Upper lobe of left lung (tissue), 6 donors: ENCODE data around the gene RNASEH2C. TPM values are rescaled to one million over a fixed set of nuclear protein-coding genes. Genes with fewer than 3 reads are reported as not detected.
A peak's percentile ranks its signal among the peaks of the same experiment; 100 is the strongest.
"Not testable (repeated sequence)": the region's sequence is repeated elsewhere in the genome, so short reads cannot be mapped to it uniquely, and the experiment has no call there.

ENCODE experiments used
- ATAC-seq, 2 donors: fragments of 200-7000 bp; cut with Tn5 transposase; one replicate each; pipeline ENCODE4 v1.9.1; 2022; ENCODE audit warnings: mild to moderate bottlenecking in 2 of 2, moderate library complexity in 2 of 2; ENCODE audit not compliant: low FRiP score in 2 of 2
- DNase-seq, 2 donors: peaks; one replicate each; pipeline ENCODE4 v3.0.0-alpha.2; 2019 to 2020
- H3K27ac ChIP-seq, 4 donors: fragments of 200-600 bp; sonication (generic); one replicate each; pipeline ENCODE4 v1.5.1; 2016 to 2019
- H3K27me3 ChIP-seq, 4 donors: fragments of 200-600 bp; sonication (generic); one replicate each; pipeline ENCODE4 v1.5.1; 2017 to 2019
- H3K36me3 ChIP-seq, 4 donors: fragments of 200-600 bp; sonication (generic); one replicate each; pipeline ENCODE4 v1.5.1; 2016 to 2019
- H3K4me1 ChIP-seq, 4 donors: fragments of 200-600 bp; sonication (generic); one replicate each; pipeline ENCODE4 v1.5.1; 2018 to 2019
- H3K4me3 ChIP-seq, 4 donors: fragments of 200-600 bp; sonication (generic); one replicate each; pipeline ENCODE4 v1.5.1; 2017 to 2019; ENCODE audit warnings: mild to moderate bottlenecking in 2 of 4, moderate library complexity in 1 of 4
- H3K9me3 ChIP-seq, 4 donors: fragments of 200-600 bp; sonication (generic); one replicate each; pipeline ENCODE4 v1.5.1; 2018 to 2019
- EP300 ChIP-seq, 4 donors: sonication (generic); formaldehyde crosslinking; IDR thresholded peaks; one replicate each; pipeline ENCODE4 v1.5.1; 2017; ENCODE audit warnings: antibody characterized with exemption in 4 of 4, control low read depth in 2 of 4
- POLR2A ChIP-seq, 4 donors: fragments of 450-650 bp; IDR thresholded peaks; one replicate each; pipeline ENCODE4 v1.5.1; 2016 to 2017; ENCODE audit warnings: antibody characterized with exemption in 4 of 4, mild to moderate bottlenecking in 2 of 4
- POLR2AphosphoS5 ChIP-seq, 2 donors: sonication (generic); formaldehyde crosslinking; IDR thresholded peaks; one replicate each; pipeline ENCODE4 v1.5.1; 2017; ENCODE audit warnings: antibody characterized with exemption in 2 of 2
- WGBS, 2 donors: methylation state at CpG; one replicate each; pipeline ENCODE4 v1.1.5; 2017 to 2018; 5-methylcytosine and 5-hydroxymethylcytosine counted together
- total RNA-seq, 6 donors: library from RNA; depleted of rRNA in 4 of 6; stranded (reverse); fragments of >200 nt in 4 of 6; gene quantifications; one replicate each; pipeline versions ENCODE4 v1.1.0 to v1.2.1, GENCODE V29; 2016 to 2021
- TF ChIP-seq, protein P1 (sequence below), 6 experiments: fragments of 450-650 bp in 4 of 6; fragments of 200-600 bp in 2 of 6; sonication (generic) in 2 of 6; IDR thresholded peaks; one replicate each; pipeline ENCODE4 v1.5.1; 2016 to 2019; ENCODE audit warnings: antibody characterized with exemption in 6 of 6
- donor health status: DM: no; HTN: no; CAD: no; lungs with moderate emphysema.
- donor health status: DM: no; HTN: yes; CAD: no; lungs with severe emphysema.

Gene RNASEH2C
- total RNA-seq, 6 donors from 2014 or later = 35.0 to 81.7 (median 49.1) TPM

DNA sequence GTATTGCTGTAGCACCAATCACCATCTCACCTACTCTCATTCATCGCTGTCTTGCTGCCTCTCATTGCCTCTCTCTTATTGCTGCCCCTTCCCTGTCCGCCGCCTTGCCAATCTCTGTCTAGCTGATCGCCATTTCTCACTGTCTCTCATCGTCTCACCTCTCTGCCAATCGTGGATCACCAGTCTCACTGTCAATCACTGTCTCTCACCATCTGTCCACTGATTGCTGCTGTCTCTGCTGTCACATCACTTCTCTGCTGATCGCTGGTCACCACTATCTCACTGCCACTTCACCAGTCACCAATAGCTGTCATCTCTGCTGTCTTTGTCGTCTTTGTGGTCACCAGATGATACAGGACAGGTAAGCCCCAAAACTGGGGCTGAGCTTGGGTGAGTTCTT is 20.6 kb upstream of the RNASEH2C start:
- Histone ChIP-seq H3K4me1 (no peaks in the 10 kb centered on the region), H3K4me3 (no peak overlapping the region), H3K27me3 (no peaks in the 10 kb centered on the region), H3K36me3 (no peaks in the 10 kb centered on the region), H3K27ac (no peak overlapping the region), H3K9me3 (no peaks in the 10 kb centered on the region)
- TF ChIP-seq, protein P1, sequence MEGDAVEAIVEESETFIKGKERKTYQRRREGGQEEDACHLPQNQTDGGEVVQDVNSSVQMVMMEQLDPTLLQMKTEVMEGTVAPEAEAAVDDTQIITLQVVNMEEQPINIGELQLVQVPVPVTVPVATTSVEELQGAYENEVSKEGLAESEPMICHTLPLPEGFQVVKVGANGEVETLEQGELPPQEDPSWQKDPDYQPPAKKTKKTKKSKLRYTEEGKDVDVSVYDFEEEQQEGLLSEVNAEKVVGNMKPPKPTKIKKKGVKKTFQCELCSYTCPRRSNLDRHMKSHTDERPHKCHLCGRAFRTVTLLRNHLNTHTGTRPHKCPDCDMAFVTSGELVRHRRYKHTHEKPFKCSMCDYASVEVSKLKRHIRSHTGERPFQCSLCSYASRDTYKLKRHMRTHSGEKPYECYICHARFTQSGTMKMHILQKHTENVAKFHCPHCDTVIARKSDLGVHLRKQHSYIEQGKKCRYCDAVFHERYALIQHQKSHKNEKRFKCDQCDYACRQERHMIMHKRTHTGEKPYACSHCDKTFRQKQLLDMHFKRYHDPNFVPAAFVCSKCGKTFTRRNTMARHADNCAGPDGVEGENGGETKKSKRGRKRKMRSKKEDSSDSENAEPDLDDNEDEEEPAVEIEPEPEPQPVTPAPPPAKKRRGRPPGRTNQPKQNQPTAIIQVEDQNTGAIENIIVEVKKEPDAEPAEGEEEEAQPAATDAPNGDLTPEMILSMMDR (IDR thresholded peaks at IDR 0.05) = no peak
- TF ChIP-seq POLR2AphosphoS5 (IDR thresholded peaks at IDR 0.05) = no peak
- TF ChIP-seq POLR2A (IDR thresholded peaks at IDR 0.05) = no peak
- no peak for TF ChIP-seq EP300 (IDR thresholded peaks at IDR 0.05)
- DNase-seq (no peak), ATAC-seq (no peak)
- 74 to 89% methylated on average over 8 of the region's 8 CpGs for WGBS, 2 donors

DNA sequence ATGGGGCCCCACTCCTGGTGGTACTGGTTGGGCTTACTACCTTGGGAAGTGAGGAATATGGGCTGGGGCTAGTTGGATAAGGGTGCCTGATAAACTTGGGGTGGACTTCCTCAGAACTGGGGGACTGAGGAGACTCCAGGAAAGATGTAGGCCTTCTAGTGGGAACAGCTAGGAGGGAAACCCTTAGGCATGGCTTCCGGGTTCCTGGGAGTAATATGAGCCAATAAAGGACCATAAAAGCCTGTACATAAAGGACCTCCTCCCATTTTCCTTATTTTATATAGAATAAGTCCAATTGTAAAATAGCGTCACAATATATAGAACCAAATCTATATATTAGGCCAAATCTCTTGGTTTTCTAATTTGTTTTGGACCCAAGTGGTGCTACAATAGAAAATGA is 18.4 kb upstream of the RNASEH2C start:
- H3K36me3 ChIP-seq = no peaks in the 10 kb centered on the region
- no peak overlapping the region for H3K4me3 ChIP-seq
- no peak for ATAC-seq
- H3K27me3 ChIP-seq = no peaks in the 10 kb centered on the region
- H3K4me1 ChIP-seq = no peaks in the 10 kb centered on the region
- TF ChIP-seq POLR2AphosphoS5 (IDR thresholded peaks at IDR 0.05) (no peak), POLR2A (IDR thresholded peaks at IDR 0.05) (no peak)
- DNase-seq = no peak
- no peak overlapping the region for H3K27ac ChIP-seq
- H3K9me3 ChIP-seq = no peaks in the 10 kb centered on the region
- WGBS, 2 donors = 84 to 92% methylated on average over 2 of the region's 2 CpGs

DNA sequence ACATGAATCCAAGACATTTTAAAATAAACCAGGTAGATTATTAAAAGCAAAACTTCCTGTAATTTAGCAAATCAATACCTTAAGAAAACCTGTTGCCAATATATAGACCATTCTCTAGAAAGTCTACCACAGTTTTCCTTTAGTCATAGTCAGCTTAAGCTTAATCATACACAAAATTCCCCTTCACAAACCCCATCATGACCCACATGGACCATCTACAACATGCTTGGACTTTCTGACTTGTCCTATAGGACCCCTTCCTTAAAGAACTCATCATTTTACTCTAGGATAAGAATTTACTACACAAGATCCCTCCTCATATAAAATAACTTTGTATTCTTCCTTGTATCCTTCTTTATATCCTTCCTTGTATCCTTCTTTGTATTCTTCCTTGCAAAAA is 16.2 kb upstream of the RNASEH2C start:
- no peak for ATAC-seq
- Histone ChIP-seq H3K4me1 (no peaks in the 10 kb centered on the region), H3K36me3 (no peaks in the 10 kb centered on the region), H3K27me3 (no peaks in the 10 kb centered on the region), H3K27ac (no peak overlapping the region), H3K9me3 (no peaks in the 10 kb centered on the region), H3K4me3 (no peak overlapping the region)
- DNase-seq = no peak
- no peak for TF ChIP-seq EP300 (IDR thresholded peaks at IDR 0.05)
- TF ChIP-seq, protein P1 (IDR thresholded peaks at IDR 0.05) = no peak

DNA sequence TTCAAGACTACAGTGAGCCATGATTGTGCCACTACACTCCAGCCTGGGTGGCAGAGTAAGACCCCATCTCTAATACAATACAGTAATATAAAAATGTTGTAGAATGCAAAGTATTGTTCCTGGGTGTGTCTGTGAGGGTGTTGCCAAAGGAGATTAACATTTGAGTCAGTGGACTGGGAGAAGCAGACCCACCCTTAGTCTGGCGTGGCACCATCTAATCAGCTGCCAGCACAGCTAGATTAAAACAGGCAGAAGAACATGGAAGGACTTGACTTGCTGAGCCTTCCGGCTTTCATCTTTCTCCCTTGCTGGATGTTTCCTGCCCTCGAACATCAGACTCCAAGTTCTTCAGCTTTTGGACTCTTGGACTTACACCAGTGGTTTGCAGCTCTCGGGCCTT is 14.5 kb upstream of the RNASEH2C start:
- DNase-seq, ATAC-seq: not testable (repeated sequence)

DNA sequence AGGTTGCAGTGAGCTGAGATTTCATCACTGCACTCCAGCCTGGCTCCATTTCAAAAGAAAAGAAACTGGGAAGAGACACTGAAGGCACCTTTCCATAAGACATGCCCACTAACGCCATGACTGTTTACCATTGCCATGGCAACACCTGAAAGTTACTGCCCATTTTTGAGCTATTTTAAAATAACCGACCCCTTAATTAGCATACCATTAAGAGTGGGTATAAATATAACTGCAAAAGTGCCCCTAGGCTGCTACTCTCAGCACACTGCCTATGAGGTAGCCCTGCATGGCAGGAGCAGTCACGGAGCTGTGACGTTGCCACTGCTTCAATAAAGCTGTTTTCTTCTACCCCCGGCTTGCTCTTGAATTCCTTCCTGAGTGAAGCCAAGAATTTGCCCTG is 9.9 kb upstream of the RNASEH2C start:
- ATAC-seq = no peak
- 47% methylated on average over 5 of the region's 5 CpGs for WGBS, 2 donors

More for the DNA sequence above, 14.5 kb upstream of the RNASEH2C start:
- not testable (repeated sequence) for H3K4me3 ChIP-seq, H3K36me3 ChIP-seq, H3K27ac ChIP-seq, H3K9me3 ChIP-seq, H3K27me3 ChIP-seq, H3K4me1 ChIP-seq
- WGBS, 2 donors = 74 to 84% methylated on average over 4 of the region's 4 CpGs

DNA sequence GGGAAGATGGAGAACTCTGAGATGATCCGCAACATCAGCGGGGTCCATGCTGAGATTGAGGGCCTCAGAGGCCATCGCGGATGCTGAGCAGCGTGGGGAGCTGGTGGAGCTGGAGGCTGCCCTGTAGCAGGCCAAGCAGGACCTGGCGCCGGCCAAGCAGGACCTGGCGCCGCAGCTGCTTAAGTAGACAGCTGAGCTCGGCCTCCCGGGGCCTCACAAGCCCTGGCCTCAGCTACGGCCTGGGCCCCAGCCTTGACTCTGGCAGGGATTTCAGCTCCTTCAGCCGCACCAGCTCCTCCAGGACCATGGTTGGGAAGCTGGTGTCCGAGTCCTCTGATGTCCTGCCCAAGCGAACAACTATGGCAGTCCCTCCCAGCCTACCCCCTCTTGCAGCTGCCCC is 7.3 kb upstream of the RNASEH2C start:
- no peaks in the 10 kb centered on the region for H3K4me1 ChIP-seq
- DNase-seq = peak in 1 of 2 donors; percentile 55
- TF ChIP-seq POLR2AphosphoS5 (IDR thresholded peaks at IDR 0.05) (no peak), POLR2A (IDR thresholded peaks at IDR 0.05) (no peak), EP300 (IDR thresholded peaks at IDR 0.05) (no peak)
- TF ChIP-seq, protein P1 (IDR thresholded peaks at IDR 0.05) = no peak
- no peak overlapping the region for H3K4me3 ChIP-seq
- 86 to 94% methylated on average over 4 to 14 of the region's 15 CpGs for WGBS, 2 donors
- H3K27me3 ChIP-seq = no peaks in the 10 kb centered on the region
- no peak for ATAC-seq
- H3K27ac ChIP-seq = no peak overlapping the region
- no peaks in the 10 kb centered on the region for H3K9me3 ChIP-seq
- no peaks in the 10 kb centered on the region for H3K36me3 ChIP-seq

More for the DNA sequence above, 9.9 kb upstream of the RNASEH2C start:
- no peak for DNase-seq
- no peak overlapping the region for H3K27ac ChIP-seq
- no peaks in the 10 kb centered on the region for H3K27me3 ChIP-seq
- no peaks in the 10 kb centered on the region for H3K4me1 ChIP-seq
- no peaks in the 10 kb centered on the region for H3K9me3 ChIP-seq
- H3K36me3 ChIP-seq = no peaks in the 10 kb centered on the region
- H3K4me3 ChIP-seq = no peak overlapping the region
- no peak for TF ChIP-seq POLR2A (IDR thresholded peaks at IDR 0.05)
- no peak for TF ChIP-seq POLR2AphosphoS5 (IDR thresholded peaks at IDR 0.05)
- no peak for TF ChIP-seq EP300 (IDR thresholded peaks at IDR 0.05)
- TF ChIP-seq, protein P1 (IDR thresholded peaks at IDR 0.05) = no peak
